ENCODE measurements around the gene ICAM3.

The ICAM3 gene

DNA sequence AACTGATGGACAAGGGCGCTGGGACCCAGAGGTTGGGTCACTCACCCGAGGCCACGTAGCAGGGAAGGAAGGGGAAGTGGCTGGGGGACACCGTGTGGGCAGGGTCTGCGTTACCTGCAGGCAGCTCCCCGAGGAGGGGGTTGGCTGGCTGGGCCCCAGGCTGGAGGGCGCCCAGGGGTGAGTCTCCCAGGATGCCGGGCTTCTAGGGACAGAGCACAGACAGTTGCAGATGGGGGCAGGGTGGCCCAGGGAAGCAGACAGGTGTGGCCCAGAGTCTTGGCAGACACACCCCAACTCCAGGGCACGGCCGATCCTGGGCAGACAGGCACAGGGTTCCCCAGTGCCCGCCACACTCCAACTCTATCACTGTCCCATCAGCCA, 18.0 kb downstream of the ICAM3 start:
- DNase-seq (ENCODE audit: low read depth in 2 of 2, low spot score in 1 of 2), result no peak

DNA sequence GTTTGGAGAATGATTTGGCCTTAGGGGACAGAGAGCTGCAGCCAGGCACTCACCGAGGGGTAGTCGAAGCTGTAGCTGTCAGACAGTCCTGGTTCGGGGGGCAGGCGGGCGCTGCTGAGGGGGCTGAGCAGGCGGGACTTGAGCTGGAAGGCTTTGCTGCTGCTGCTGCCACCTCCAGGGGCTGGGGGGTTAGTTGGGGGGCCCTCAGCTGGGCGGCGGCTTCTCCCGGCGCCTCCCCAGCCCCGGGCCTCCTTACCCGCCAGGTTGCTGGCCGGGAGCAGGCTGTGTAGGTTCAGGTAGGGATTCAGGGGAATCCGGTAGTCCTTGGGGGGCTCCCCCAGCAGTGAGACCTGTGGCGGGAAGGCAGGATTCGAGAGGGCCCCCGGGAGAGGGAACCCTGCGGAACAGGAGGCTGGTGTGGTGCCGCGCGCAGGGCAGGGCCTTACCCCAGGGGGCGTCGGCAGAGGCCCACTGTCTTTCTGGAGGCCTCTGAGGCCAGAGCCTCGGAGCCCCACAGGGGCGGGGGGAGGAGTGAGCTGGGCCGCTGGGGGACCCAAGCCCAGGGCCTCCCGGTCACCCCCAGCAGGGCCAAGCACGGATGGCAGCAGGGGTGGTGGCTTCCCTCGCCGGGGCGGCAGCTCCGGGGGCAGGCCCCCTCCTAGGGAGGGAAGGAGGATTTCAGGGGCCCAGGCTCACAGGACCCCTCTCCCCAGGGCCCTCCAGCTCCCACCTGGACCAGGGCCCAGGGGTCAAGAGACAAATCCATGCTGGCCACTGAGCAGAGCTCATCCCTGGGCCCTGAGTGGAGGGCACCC, 18.6 kb downstream of the ICAM3 start:
- no peak for DNase-seq (ENCODE audit: low read depth in 2 of 2, low spot score in 1 of 2)

DNA sequence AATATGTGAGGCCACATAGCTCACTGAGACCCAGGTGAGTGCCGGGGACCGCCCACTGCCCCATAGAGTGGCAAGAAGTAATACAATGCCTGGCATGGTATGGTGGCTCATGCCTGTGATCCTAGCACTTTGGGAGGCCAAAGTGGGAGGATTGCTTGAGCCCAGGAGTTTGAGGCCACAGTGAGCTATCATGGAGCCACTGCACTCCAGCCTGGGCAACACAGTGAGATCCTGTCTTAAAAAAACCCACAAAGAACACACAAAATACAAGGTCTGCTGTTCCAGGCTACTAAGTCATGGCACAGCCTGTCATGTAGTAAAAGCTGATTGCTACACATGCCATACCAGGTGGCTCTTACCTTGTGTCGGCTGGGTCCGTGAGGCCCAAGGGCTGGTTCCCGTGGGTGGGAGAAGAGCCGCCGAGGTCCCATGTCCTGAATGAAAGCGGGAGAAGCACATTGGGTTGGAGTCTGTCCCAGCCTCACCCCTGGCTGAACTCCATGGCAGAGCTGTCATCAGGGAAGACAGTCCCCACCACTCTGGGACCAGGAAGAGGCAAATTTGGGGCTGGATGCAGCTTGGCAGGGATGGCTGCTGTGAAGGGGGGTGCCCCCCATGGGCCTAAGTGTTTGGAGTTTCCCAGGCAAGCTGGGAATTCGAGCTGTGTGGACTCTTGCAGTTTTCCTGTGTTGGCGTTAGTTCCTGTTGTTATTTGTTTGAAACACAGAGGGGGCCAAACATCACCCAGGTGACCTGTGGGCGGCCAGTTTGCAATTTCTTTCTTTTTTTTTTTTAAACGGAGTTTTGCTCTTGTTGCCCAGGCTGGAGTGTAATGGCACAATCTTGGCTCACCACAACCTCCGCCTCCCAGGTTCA, 20.4 kb downstream of the ICAM3 start:
- DNase-seq (ENCODE audit: low read depth in 2 of 2, low spot score in 1 of 2), result no peak

DNA sequence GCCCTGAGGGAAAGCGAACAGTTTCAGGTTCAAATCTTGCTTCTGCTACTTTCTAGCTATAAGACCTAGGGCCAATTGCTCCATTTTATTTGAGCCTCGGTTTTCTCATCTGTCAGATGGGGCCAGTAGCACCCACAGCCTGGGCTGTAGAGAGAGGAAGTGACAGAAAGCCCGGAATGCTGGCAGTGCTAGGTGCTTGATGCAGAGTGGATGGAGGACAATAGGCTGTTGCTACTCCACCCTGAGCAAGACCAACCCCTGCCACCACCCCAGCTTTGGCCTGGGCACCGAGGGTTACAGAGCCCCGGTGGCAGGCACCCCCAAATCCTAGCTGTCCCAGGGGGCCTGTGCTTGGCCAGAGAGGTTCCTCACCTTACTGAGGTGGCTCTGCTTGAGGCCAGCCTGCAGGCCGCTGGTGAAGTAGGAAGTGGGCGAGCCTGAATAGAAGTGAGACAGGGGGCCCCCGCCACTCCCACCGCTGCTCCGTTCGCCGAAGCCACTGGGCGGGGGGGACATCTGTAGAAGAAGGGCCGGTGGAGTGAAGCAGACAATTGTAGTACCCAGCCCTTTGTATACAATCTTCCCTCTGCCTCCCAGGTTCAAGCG, 21.5 kb downstream of the ICAM3 start:
- DNase-seq (ENCODE audit: low read depth in 2 of 2, low spot score in 1 of 2), result no peak

DNA sequence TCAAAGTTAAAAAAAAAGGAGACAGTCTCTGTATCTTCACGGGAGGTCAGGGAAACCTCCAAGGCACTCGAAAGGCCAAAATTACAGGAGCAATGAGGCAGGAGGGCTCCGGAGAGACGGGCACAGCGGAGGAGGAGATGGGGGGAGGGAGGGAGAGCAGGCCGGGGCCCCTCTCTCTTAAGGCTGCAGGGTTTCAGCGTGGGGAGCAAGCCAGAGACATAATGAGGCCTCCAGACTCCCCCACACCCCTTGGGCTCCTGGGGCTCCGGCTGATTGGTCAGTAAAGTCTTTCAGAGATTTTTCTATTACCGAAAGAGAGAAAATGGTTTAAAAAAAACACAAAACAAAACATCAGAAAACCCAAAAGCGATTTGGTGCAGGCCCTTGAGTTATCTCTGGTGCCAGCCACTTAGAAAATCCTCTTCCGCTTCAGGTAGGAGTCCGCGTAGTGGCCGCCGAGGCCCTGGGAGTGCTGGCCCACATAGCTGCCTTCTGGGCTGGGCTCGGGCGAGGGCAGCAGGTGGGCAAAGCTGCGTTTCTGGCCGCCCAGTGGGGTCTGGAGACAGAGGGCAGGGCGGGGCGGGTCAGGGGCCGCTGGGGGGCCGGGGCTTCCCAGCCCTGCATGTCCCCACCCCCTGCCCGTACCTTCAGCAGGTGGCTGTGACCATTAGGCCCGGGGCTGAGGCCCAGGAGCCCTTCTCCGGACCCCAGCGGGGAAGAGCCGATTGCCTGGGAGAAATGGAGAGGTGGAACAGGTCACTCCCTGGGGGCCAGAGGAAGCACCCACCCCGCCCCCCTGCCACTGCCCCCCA, 22.2 kb downstream of the ICAM3 start:
- DNase-seq (ENCODE audit: low read depth in 2 of 2, low spot score in 1 of 2), result no peak

DNA sequence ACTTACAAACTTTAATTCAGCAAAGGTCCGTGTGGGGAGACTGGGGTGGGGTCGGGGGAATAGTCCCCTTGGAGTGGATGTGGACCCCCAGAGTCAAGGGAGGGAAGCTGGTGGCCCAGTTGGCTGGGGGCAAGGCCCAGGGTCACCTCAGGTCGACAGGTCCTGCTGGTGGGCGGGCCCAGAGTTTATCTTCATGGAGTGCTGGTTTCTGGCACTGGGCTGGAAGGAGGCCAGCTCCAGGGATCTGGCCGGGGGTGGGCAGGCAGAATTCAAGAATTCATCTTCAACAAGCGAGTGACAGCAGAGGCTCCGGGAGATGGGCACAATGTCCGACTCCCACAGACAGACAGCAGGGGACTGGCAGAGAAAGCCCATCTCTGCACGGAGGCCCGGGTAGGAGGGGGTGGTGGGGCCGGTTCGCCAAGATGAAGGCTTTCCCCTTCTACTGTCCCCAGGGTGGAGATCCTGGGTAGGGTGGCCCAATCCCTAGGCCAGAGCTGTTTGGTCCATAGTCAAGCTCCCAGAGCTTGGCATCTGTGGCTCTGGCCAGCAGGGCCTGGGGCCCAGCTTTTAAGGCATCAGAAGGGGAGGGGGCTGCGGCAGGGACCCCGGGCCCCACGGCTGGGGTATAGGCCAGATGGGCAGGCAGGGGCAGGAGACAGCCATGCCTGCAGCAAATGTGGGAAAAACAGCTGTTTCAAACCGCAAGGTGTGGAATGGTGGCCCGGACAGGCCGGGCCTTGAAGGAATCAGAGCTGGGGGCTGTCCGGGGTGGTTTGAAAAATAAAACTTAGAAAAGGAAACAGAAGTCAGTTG, 23.0 kb downstream of the ICAM3 start:
- no peak for DNase-seq (ENCODE audit: low read depth in 2 of 2, low spot score in 1 of 2)

DNA sequence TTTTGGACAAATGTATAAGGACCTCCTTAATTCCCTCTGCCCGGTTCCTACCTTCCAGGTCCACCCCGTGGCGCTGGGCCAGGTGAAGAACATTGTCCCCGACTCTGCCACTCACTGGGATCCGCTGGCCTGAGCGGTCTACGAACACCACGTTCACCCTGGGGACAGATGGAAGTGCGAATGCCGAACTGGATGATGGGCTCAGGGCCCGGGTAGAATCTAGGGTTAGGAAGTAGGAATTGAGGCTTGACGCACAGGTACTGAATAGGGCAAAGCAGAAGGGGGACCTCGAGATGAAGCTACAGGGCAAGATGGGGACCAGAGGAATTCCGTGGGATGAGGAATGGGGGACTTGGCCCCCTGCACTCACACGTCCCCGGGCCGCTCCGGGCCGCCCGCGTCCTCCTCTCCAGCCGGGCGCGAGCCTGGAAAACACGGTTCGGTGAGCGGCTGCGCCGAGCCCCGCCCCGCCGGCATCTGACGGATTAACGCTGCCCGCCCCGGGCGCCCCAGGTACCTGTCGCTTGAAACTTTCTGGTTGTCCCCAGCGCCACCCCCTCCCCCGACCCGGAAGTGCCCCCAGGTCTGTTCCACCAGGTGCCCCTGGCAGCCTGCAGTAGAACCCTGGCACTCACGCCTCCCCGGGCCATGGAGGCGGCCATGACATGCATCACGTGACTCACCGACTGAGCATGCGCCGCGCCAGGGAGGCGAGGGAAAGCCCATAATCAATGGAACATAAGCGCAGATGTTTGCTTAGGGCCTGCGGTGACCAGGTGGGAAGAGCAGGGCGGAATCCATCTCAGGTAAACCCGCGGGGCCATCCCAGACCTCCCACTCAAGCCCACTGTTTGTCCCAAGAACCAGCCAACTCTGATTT, 23.8 kb downstream of the ICAM3 start, which contains the start of gene FDX2:
Gene FDX2, minus strand, starts transcription at position 681 of the 880 bp plus-strand sequence. Its CDS starts 19 bp downstream, at position 662.
- peak; percentile 82 to 89 for DNase-seq (ENCODE audit: low read depth in 2 of 2, low spot score in 1 of 2)

DNA sequence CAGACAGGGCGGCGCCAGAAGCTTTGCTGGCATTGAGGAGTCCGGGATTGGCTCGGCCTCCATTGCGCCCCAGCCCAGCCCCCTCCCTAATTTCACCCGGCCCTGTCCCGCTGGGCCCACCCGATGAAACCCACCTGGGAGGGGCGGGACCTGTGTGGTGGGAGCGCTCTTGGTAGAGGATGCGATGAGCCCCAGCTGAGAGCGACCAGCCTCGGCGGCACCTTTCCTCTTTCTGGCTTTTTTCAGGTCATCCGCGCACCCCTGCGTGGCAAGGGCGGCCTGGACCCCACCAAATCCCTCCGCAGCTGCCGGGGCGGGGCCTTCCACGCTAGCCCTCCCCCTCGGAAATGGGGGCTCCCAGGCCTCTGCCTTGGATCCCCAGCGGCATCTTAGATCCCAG, 30.0 kb downstream of the ICAM3 start, which contains the start of gene ZGLP1:
Gene ZGLP1, minus strand, starts transcription at position 393 of the 400 bp plus-strand sequence.
- DNase-seq (ENCODE audit: low read depth in 2 of 2, low spot score in 1 of 2), result no peak

DNA sequence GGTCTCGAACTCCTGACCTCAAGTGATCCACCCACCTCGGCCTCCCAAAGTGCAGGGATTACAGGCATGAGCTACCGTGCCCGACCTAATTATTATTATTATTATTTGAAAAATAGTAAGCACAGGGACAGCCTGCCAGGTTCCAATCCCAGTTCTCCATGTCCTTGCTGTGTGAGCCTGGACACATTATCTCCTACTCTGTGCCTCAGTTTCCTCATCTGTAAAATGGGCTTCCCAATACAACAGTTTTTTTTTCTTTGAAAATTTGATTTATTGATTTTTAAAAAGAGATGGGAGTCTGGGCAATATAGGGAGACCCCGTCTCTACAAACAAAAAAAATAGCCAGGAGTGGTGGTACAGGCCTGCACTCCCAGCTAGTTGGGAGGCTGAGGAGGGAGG, 33.1 kb downstream of the ICAM3 start:
- no peak for DNase-seq (ENCODE audit: low read depth in 2 of 2, low spot score in 1 of 2)

DNA sequence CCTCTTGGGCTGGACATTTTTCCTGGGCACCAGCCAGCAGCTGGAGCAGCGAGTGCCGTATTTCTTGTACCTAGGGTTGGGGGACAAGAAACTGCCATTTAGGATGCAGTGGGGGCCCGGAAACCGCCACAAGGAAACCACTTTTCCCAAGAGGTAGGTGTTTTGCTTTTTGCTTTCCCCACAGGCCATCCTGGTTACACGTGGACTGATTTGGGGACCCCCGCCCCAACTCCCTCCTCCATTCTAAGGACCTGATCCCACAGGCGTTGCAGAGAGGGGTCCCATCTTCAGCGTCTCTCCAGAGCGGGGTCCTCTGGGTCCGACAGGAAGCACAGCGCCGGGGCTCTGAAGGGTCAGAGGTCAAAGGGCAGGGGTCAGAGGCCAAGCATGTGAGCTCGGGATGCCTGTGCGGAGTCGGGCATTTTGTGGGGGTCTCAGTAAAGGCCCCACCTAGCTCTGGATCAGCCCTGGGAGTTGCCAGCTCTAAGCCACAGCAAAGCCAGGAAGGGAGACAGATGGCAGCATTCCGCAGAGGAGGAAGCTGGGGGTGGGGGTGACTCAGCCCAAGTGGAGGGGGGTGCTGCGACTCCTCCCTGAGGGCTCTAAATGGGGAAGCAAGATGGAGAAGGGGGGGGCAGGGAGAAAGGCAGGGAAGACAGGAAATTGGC, 34.2 kb downstream of the ICAM3 start:
- DNase-seq (ENCODE audit: low read depth in 2 of 2, low spot score in 1 of 2), result no peak

DNA sequence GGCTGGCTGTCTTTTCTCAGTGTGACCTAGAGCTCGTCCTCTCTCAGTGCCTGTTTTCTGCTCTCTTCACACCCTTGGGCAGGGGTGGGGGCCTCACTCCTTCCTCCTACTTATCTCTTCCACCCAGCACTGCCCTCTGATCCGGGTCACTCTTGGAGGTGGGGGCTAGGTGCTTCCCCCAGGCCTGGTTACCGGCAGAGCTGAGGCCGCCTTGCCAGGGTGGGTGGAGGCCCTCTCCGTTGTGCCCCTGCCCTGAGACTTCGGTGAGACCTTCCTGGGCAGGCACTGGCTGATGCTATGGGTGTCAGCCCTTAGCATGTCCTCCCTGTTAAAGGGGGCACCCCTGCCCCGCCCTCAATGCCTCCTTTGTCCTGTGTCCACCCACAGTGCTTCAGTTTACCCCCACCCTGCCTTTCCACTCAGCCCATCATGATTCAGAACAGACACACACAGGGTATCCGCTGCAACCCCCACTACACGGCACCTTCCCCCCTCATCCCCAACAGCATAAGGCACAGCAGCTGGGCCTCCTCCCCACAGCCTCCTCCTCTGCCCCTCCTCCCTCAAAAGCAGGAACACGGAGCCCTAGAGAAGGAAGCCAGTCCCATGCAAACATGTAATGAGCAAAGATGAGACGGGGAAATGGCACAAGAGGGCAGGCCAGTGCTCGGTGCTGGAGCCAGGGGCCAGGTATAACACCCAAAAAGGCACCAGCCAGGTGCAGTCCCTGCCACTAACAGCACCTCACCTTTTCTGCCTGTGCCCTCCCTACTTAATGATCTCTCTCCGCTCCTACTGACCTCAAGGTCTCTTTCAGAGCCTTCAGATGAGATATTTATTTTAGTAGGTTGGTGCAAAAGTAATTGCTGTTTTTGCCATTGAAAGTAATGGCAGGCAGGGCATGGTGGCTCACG, 39.6 kb downstream of the ICAM3 start:
- no peak for DNase-seq (ENCODE audit: low read depth in 2 of 2, low spot score in 1 of 2)

DNA sequence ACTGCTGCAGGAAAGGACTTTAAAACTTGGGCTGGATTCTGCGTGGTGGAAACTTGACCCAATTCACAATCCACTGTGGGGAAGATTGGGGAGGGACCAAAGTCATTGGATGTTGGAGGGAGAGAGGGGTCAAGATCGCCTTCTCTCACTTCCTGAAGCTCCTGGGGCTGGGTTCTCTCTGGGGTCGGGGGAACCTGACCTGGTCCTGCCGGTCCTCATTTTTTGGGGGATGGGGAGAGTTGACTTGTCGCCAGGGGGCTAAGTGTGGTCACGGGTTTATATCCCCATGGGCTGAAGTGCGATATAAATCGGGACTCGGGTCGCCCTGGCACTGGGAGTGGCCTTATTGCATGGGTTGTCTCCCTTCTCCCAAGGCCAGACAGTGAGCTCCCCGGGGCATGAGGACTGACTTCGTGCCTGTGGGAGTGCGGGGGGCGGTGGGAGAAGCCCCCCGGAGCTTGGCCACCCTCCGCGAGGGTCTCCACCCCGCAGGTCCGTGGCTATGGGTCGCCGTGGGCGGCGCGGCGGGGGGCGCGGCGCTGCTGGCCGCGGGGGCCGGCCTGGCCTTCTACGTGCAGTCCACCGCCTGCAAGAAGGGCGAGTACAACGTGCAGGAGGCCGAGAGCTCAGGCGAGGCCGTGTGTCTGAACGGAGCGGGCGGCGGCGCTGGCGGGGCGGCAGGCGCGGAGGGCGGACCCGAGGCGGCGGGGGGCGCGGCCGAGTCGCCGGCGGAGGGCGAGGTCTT, 43.4 kb downstream of the ICAM3 start:
- no peak for DNase-seq (ENCODE audit: low read depth in 2 of 2, low spot score in 1 of 2)

DNA sequence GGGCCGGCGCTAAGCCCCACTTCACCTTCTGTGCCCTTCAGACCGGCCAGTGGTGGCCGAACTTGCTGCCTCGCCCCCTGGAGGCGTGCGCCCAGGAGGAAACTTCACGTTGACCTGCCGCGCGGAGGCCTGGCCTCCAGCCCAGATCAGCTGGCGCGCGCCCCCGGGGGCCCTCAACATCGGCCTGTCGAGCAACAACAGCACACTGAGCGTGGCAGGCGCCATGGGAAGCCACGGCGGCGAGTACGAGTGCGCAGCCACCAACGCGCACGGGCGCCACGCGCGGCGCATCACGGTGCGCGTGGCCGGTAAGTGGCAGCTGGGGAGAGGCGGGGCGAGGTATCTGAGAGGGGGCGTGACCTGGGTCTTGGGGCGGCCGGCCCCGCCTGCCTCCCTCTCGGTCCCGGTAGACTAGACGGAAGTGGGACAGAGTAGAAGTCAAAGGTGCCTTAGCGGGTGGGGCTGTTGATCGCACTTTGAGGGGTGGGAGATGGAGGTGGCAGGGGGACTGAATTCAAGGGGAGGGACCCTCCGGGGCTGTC, 44.0 kb downstream of the ICAM3 start:
- DNase-seq (ENCODE audit: low read depth in 2 of 2, low spot score in 1 of 2), result peak in 1 of 2 donors; percentile 46

DNA sequence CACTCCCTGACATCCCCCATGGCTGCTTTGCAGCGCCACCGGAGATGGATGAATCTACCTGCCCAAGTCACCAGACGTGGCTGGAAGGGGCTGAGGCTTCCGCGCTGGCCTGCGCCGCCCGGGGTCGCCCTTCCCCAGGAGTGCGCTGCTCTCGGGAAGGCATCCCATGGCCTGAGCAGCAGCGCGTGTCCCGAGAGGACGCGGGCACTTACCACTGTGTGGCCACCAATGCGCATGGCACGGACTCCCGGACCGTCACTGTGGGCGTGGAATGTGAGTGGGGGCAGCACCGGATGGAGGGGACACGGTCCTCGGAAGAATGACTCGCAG, 45.1 kb downstream of the ICAM3 start:
- DNase-seq (ENCODE audit: low read depth in 2 of 2, low spot score in 1 of 2), result no peak

DNA sequence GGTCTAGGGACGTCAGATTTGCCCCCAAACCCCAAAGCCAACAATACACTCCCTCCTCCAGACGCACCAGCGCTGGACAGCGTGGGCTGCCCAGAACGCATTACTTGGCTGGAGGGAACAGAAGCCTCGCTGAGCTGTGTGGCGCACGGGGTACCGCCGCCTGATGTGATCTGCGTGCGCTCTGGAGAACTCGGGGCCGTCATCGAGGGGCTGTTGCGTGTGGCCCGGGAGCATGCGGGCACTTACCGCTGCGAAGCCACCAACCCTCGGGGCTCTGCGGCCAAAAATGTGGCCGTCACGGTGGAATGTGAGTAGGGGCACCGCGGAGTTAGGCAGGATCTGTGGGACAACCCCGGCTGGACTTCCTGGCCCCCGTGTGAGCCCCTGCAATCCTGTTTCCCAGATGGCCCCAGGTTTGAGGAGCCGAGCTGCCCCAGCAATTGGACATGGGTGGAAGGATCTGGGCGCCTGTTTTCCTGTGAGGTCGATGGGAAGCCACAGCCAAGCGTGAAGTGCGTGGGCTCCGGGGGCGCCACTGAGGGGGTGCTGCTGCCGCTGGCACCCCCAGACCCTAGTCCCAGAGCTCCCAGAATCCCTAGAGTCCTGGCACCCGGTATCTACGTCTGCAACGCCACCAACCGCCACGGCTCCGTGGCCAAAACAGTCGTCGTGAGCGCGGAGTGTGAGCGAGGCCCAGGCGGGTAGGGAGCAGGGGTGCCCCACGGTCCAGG, 45.6 kb downstream of the ICAM3 start:
- no peak for DNase-seq (ENCODE audit: low read depth in 2 of 2, low spot score in 1 of 2)

Data from stimulated activated CD8-positive, alpha-beta memory T cell treated with anti-CD3 and anti-CD28 coated beads, Interleukin-4, amount 100 ng/mL, for 4 hours (primary cell).